ENCODE results near the gene ASB4. TPM values are rescaled to one million over a fixed set of nuclear protein-coding genes. Genes with fewer than 3 reads are reported as not detected.

Gene ASB4
- total RNA-seq, 2 donors from 2014 or later: not detected

DNA sequence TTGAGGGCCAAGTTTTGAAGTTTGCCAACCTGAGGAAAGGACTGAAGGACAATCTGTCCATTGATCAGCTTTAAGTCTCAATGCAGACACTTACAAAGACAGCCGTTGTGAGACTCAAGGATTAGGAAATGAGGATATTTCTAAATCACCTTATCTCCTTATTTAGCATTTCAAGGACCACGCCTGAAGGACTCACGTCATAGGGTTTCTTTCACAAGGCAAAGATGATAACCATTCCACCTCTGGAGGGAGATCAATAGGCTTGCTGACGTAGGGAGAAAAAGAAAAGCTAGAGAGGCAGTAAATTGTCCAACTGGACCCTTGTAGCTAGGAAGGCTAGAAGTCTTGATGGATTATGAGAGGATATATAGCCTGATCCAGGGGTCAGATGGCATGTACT lies 3.3 kb upstream of the ASB4 start:
- H3K4me1 Mint-ChIP-seq: peaks cover 3% of the 10 kb centered on the region
- H3K4me1 ChIP-seq (ENCODE audit: control insufficient read depth, insufficient read depth, low read length): no peaks in the 10 kb centered on the region
- no peak overlapping the region for H3K4me3 ChIP-seq (ENCODE audit: low read length)
- no peaks in the 10 kb centered on the region for H3K9me3 ChIP-seq (ENCODE audit: control insufficient read depth, low read length)
- H3K4me3 Mint-ChIP-seq: no peak overlapping the region
- TF ChIP-seq, protein P1, sequence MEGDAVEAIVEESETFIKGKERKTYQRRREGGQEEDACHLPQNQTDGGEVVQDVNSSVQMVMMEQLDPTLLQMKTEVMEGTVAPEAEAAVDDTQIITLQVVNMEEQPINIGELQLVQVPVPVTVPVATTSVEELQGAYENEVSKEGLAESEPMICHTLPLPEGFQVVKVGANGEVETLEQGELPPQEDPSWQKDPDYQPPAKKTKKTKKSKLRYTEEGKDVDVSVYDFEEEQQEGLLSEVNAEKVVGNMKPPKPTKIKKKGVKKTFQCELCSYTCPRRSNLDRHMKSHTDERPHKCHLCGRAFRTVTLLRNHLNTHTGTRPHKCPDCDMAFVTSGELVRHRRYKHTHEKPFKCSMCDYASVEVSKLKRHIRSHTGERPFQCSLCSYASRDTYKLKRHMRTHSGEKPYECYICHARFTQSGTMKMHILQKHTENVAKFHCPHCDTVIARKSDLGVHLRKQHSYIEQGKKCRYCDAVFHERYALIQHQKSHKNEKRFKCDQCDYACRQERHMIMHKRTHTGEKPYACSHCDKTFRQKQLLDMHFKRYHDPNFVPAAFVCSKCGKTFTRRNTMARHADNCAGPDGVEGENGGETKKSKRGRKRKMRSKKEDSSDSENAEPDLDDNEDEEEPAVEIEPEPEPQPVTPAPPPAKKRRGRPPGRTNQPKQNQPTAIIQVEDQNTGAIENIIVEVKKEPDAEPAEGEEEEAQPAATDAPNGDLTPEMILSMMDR (conservative IDR thresholded peaks at IDR 0.05): no peak
- H3K9me3 Mint-ChIP-seq: no peaks in the 10 kb centered on the region
- no peak overlapping the region for H3K27ac Mint-ChIP-seq
- H3K27ac ChIP-seq (ENCODE audit: low read depth, low read length): no peak overlapping the region
- no peaks in the 10 kb centered on the region for H3K36me3 Mint-ChIP-seq (ENCODE audit: low read depth)
- no peaks in the 10 kb centered on the region for H3K27me3 ChIP-seq (ENCODE audit: control insufficient read depth, insufficient read depth, low read length, poor library complexity, severe bottlenecking)
- WGBS, 2 experiments (ENCODE audit: insufficient coverage in 1 of 2, insufficient read length in 1 of 2): 89 to 93% methylated on average over 2 to 4 of the region's 4 CpGs
- no peaks in the 10 kb centered on the region for H3K27me3 Mint-ChIP-seq (ENCODE audit: insufficient read depth)
- H3K9ac ChIP-seq (ENCODE audit: extremely low read depth, low read length, poor library complexity, severe bottlenecking): no peak overlapping the region
- no peak for DNase-seq
- no peaks in the 10 kb centered on the region for H3K36me3 ChIP-seq (ENCODE audit: control insufficient read depth, insufficient read depth, low read length)

DNA sequence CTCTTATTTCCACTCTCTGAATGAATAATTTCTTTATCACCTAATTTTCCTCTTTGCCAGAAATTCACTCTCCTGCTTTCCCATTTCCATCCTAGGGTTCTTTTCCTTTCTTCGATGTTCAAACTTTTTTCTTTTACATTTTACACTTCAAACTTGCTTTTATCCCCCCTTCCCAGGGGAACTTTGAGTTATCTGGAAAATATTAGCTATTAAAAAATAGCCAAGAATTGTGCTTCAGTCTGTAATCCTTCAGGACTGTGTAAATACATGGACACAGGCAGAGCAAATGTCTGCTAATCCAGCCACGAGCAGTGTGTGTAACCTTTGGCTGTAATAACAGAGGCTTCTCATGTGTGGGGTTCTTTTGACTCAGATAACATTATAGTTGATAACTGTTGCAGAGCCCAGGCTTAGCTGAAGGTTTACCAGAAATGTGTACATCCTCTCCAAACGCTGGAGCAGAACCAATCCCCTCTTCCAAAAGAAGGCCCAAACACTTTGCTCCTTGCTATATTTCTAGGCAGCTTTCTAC lies 4.6 kb downstream of the ASB4 start:
- no peaks in the 10 kb centered on the region for H3K9me3 Mint-ChIP-seq
- H3K27ac ChIP-seq (ENCODE audit: low read depth, low read length): no peak overlapping the region

DNA sequence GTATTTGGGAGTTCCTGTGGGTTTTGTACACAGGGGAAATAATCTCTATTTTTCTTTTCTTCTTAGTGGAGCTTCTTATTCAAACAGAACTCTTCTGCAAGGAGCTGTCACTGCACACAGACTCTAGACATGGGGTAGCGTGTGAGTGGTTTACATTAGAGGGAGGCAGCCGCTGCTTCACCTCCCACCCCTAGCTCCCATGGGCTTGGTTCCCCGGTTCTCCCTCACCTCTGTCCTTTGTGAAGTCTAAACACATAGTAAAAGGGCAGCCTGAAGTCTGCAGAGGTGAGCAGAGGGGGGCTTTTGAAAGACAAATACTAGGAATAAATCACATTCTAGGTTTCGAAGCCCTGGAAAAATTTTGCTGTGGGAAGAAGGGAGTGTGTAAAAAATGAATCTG lies 5.5 kb downstream of the ASB4 start:
- no peak overlapping the region for H3K9ac ChIP-seq (ENCODE audit: extremely low read depth, low read length, poor library complexity, severe bottlenecking)
- 50 to 85% methylated on average over 1 to 4 of the region's 4 CpGs for WGBS, 2 experiments (ENCODE audit: insufficient coverage in 1 of 2, insufficient read length in 1 of 2)
- H3K27me3 ChIP-seq (ENCODE audit: control insufficient read depth, insufficient read depth, low read length, poor library complexity, severe bottlenecking): no peaks in the 10 kb centered on the region
- no peaks in the 10 kb centered on the region for H3K36me3 ChIP-seq (ENCODE audit: control insufficient read depth, insufficient read depth, low read length)
- no peak overlapping the region for H3K4me3 Mint-ChIP-seq
- H3K9me3 ChIP-seq (ENCODE audit: control insufficient read depth, low read length): no peaks in the 10 kb centered on the region
- no peaks in the 10 kb centered on the region for H3K36me3 Mint-ChIP-seq (ENCODE audit: low read depth)
- H3K4me1 Mint-ChIP-seq: peaks cover 4% of the 10 kb centered on the region
- no peak for DNase-seq
- peaks cover 2% of the 10 kb centered on the region for H3K27me3 Mint-ChIP-seq (ENCODE audit: insufficient read depth)
- TF ChIP-seq, protein P1 (conservative IDR thresholded peaks at IDR 0.05): no peak
- no peaks in the 10 kb centered on the region for H3K9me3 Mint-ChIP-seq
- H3K4me3 ChIP-seq (ENCODE audit: low read length): no peak overlapping the region
- H3K4me1 ChIP-seq (ENCODE audit: control insufficient read depth, insufficient read depth, low read length): no peaks in the 10 kb centered on the region
- H3K27ac ChIP-seq (ENCODE audit: low read depth, low read length): no peak overlapping the region
- H3K27ac Mint-ChIP-seq: no peak overlapping the region

More for the DNA sequence above, 4.6 kb downstream of the ASB4 start:
- no peak overlapping the region for H3K4me3 Mint-ChIP-seq
- H3K4me1 Mint-ChIP-seq: peaks cover 4% of the 10 kb centered on the region
- H3K4me3 ChIP-seq (ENCODE audit: low read length): no peak overlapping the region
- H3K27me3 ChIP-seq (ENCODE audit: control insufficient read depth, insufficient read depth, low read length, poor library complexity, severe bottlenecking): no peaks in the 10 kb centered on the region
- TF ChIP-seq, protein P1 (conservative IDR thresholded peaks at IDR 0.05): no peak
- no peaks in the 10 kb centered on the region for H3K36me3 ChIP-seq (ENCODE audit: control insufficient read depth, insufficient read depth, low read length)
- 87 to 91% methylated on average over 3 of the region's 3 CpGs for WGBS, 2 experiments (ENCODE audit: insufficient coverage in 1 of 2, insufficient read length in 1 of 2)
- H3K9ac ChIP-seq (ENCODE audit: extremely low read depth, low read length, poor library complexity, severe bottlenecking): no peak overlapping the region
- no peaks in the 10 kb centered on the region for H3K9me3 ChIP-seq (ENCODE audit: control insufficient read depth, low read length)
- H3K4me1 ChIP-seq (ENCODE audit: control insufficient read depth, insufficient read depth, low read length): no peaks in the 10 kb centered on the region
- no peaks in the 10 kb centered on the region for H3K36me3 Mint-ChIP-seq (ENCODE audit: low read depth)
- H3K27me3 Mint-ChIP-seq (ENCODE audit: insufficient read depth): peaks cover 2% of the 10 kb centered on the region
- H3K27ac Mint-ChIP-seq: no peak overlapping the region
- no peak for DNase-seq

All from endodermal cell (in vitro differentiated cells).